MCF 10A (cell line): ENCODE measurements around the gene SCUBE3. TPM values are rescaled to one million over a fixed set of nuclear protein-coding genes. Genes with fewer than 3 reads are reported as not detected.

ENCODE experiments used
- BruUV-seq: library from RNA; stranded (reverse); fragments of 400-500 nt; replicated peaks from 2 replicates; lab custom pipeline; 2021; lab: Mats Ljungman, UMichigan
- CTCF ChIA-PET: fragments of 300-600 bp; sonication (Branson Sonifier 250); formaldehyde crosslinking; extraction: SDS; loops from one replicate; lab custom pipeline; 2021; ENCODE audit warnings: antibody characterized with exemption, inconsistent platforms; lab: Yijun Ruan, JAX
- POLR2A ChIA-PET: fragments of 300-600, 350-650 bp; sonication (Branson Sonifier 250); formaldehyde crosslinking; extraction: SDS; loops from one replicate; lab custom pipeline; 2020; ENCODE audit warnings: antibody characterized with exemption, inconsistent platforms; lab: Yijun Ruan, JAX
- DNase-seq: peaks from one replicate; pipeline ENCODE4 v3.0.0-alpha.2; 2018; ENCODE audit not compliant: unreplicated experiment
- H3K27ac Mint-ChIP-seq: one replicate; pipeline ENCODE4 v1.8.0; 2022; ENCODE audit warnings: mild to moderate bottlenecking, low read depth, mixed read lengths; ENCODE audit not compliant: unreplicated experiment
- H3K27me3 Mint-ChIP-seq: one replicate; pipeline ENCODE4 v1.8.0; 2022; ENCODE audit warnings: mixed read lengths; ENCODE audit not compliant: insufficient read depth, unreplicated experiment
- H3K36me3 Mint-ChIP-seq: one replicate; pipeline ENCODE4 v1.8.0; 2022; ENCODE audit warnings: mild to moderate bottlenecking, moderate library complexity, mixed read lengths; ENCODE audit not compliant: insufficient read depth, unreplicated experiment
- H3K4me1 Mint-ChIP-seq: one replicate; pipeline ENCODE4 v1.8.0; 2022; ENCODE audit warnings: mixed read lengths; ENCODE audit not compliant: insufficient read depth, unreplicated experiment
- H3K4me3 Mint-ChIP-seq: one replicate; pipeline ENCODE4 v1.8.0; 2022; ENCODE audit warnings: mild to moderate bottlenecking, moderate library complexity, mixed read lengths; ENCODE audit not compliant: unreplicated experiment
- H3K9me3 Mint-ChIP-seq: one replicate; pipeline ENCODE4 v1.8.0; 2022; ENCODE audit warnings: mixed read lengths; ENCODE audit not compliant: unreplicated experiment
- intact Hi-C: fragments of 100-400 bp; cut with micrococcal nuclease; formaldehyde crosslinking; loops from 2 replicates; pipeline ENCODE4 v1.14.1; 2022
- total RNA-seq: library from RNA; stranded (reverse); gene quantifications from 2 replicates; pipeline ENCODE4 v1.2.3, GENCODE V29; 2022
- TF ChIP-seq, protein P1 (sequence below): fragments of 200-600 bp; IDR thresholded peaks from one replicate; pipeline ENCODE4 v1.8.0; 2022; ENCODE audit warnings: antibody characterized with exemption, mild to moderate bottlenecking; ENCODE audit not compliant: unreplicated experiment

The SCUBE3 gene
- total RNA-seq, 1 experiment from 2014 or later: not detected

DNA sequence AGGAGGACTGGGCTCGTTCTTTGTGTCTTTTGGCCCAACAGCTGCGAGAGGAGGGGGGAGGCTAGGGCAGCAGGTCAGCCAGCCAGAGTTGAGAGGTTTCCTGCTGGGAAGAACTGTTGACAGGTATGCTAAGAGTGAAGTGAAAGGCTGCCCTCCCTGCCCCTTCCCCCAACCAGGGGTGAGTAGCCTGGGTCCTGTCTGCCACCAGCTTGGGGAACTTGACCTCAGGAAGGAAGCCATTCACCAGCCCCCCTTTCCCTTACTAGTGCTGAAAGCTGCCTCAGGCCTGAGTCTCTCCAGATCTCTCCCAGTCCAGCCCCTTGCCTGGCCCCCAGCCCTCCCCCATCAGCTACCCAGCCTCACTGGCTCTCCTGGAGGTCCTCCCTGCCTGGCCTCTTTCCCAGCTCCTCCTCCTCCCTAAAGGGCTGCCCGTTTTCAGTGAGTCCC, 25.1 kb downstream of the SCUBE3 start:
- Mint-ChIP-seq H3K27ac (no peak overlapping the region), H3K9me3 (peaks cover 6% of the 10 kb centered on the region), H3K4me3 (no peak overlapping the region), H3K4me1 (peaks cover 11% of the 10 kb centered on the region), H3K27me3 (no peaks in the 10 kb centered on the region), H3K36me3 (no peaks in the 10 kb centered on the region)
- intact Hi-C loops: no loop called here
- no peak for DNase-seq
- BruUV-seq: no TSS peak
- TF ChIP-seq, protein P1, sequence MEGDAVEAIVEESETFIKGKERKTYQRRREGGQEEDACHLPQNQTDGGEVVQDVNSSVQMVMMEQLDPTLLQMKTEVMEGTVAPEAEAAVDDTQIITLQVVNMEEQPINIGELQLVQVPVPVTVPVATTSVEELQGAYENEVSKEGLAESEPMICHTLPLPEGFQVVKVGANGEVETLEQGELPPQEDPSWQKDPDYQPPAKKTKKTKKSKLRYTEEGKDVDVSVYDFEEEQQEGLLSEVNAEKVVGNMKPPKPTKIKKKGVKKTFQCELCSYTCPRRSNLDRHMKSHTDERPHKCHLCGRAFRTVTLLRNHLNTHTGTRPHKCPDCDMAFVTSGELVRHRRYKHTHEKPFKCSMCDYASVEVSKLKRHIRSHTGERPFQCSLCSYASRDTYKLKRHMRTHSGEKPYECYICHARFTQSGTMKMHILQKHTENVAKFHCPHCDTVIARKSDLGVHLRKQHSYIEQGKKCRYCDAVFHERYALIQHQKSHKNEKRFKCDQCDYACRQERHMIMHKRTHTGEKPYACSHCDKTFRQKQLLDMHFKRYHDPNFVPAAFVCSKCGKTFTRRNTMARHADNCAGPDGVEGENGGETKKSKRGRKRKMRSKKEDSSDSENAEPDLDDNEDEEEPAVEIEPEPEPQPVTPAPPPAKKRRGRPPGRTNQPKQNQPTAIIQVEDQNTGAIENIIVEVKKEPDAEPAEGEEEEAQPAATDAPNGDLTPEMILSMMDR: no peak
- ChIA-PET CTCF (interaction anchor here (5.0 to 6.5 kb wide), 2 partner anchors 32 to 92 kb away, joined by 80 to 91 read pairs; no protein-coding TSS in a partner anchor), POLR2A (interaction anchor here (0.6 kb wide), 1 partner anchor 10 kb away, joined by 3 read pairs; no protein-coding TSS in a partner anchor)

GRCh38 chr6:35239581-35239980, 25.8 kb downstream of the SCUBE3 start:
- Mint-ChIP-seq H3K27me3 (no peaks in the 10 kb centered on the region), H3K36me3 (no peaks in the 10 kb centered on the region), H3K27ac (no peak overlapping the region), H3K4me1 (peaks cover 11% of the 10 kb centered on the region), H3K4me3 (no peak overlapping the region), H3K9me3 (peaks cover 6% of the 10 kb centered on the region)
- BruUV-seq: no TSS peak
- CTCF ChIA-PET: interaction anchor here (1.2 to 6.5 kb wide), 6 partner anchors 9 to 824 kb away, joined by 5 to 91 read pairs (median 35); no protein-coding TSS in a partner anchor
- POLR2A ChIA-PET: interaction anchor here (0.8 to 1.3 kb wide), 2 partner anchors 20 to 653 kb away, joined by 3 read pairs; partner anchors contain the start of gene ZNF76
- TF ChIP-seq, protein P1: no peak
- DNase-seq: no peak
- intact Hi-C loops: no loop called here

DNA sequence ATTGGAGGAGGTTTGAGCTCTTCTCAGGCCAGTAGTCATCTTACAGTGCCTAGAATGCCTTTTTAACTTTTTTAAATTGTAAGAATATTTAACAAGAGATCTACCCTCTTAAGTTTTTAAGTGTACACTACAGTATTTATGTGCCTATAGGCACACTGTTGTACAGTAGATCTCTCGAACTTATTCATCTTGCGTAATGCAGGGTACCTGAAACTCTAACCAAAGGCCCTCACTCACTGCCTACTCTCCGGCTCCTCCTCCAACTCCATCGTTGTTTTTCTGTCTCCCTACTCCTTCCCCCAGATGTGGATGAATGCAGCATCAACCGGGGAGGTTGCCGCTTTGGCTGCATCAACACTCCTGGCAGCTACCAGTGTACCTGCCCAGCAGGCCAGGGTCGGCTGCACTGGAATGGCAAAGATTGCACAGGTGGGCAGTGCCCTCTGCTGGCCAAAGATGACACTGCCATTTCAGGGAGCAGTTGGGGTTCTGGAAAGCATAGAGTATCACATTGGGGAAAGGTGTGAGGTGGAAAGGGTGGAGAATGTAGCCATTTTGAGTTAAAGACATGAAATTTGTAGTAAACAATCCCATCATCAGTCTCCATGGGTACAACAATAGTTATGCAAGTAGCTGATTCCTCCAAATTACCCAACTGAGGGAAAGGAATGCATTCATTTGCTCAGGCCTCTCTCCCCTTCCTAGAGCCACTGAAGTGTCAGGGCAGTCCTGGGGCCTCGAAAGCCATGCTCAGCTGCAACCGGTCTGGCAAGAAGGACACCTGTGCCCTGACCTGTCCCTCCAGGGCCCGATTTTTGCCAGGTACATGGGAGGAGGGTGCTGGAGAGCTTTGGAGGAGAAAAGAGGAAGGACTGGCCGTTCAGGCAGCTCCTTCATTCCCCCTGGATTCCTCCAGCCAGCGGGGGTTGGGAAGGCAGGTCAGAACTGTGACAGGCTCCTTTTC, 27.4 kb downstream of the SCUBE3 start:
- Mint-ChIP-seq H3K4me3 (no peak overlapping the region), H3K4me1 (peaks cover 11% of the 10 kb centered on the region), H3K9me3 (no peaks in the 10 kb centered on the region), H3K27ac (peak overlapping the region; percentile 73), H3K36me3 (no peaks in the 10 kb centered on the region), H3K27me3 (no peaks in the 10 kb centered on the region)
- CTCF ChIA-PET: interaction anchor here (0.5 to 6.5 kb wide), 52 partner anchors 9 to 1432 kb away, joined by 3 to 91 read pairs (median 4); no protein-coding TSS in a partner anchor
- POLR2A ChIA-PET: interaction anchor here (0.6 kb wide), 1 partner anchor 1196 kb away, joined by 6 read pairs; no protein-coding TSS in a partner anchor
- peak; percentile 75 for DNase-seq
- no TSS peak for BruUV-seq
- intact Hi-C loops: loop anchor here (1.0 to 2.0 kb wide), 3 partner anchors 36 to 254 kb away; no protein-coding TSS in a partner anchor
- TF ChIP-seq, protein P1: peak; percentile 97

- Mint-ChIP-seq H3K4me3 (no peak overlapping the region), H3K27ac (peak overlapping the region; percentile 73), H3K27me3 (no peaks in the 10 kb centered on the region), H3K4me1 (peaks cover 11% of the 10 kb centered on the region), H3K36me3 (no peaks in the 10 kb centered on the region), H3K9me3 (no peaks in the 10 kb centered on the region)
- no TSS peak for BruUV-seq
- TF ChIP-seq, protein P1: no peak
- POLR2A ChIA-PET: interaction anchor here (0.6 kb wide), 2 partner anchors 722 to 1279 kb away, joined by 3 read pairs; no protein-coding TSS in a partner anchor
- CTCF ChIA-PET: interaction anchor here (0.6 to 5.0 kb wide), 10 partner anchors 7 to 745 kb away, joined by 3 to 80 read pairs (median 13); no protein-coding TSS in a partner anchor
- DNase-seq: no peak
- intact Hi-C loops: no loop called here
Measured at GRCh38 chr6:35242486-35242885, 28.7 kb downstream of the SCUBE3 start.
